NCI-H1092 treated with DMSO at 0.1 percent for 48 hours (cell line): ENCODE data around the gene SMCO1.
"Not testable (repeated sequence)": the region's sequence is repeated elsewhere in the genome, so short reads cannot be mapped to it uniquely, and the experiment has no call there.

Experiments
- DNase-seq: peaks from one replicate; lab custom pipeline; 2025; lab: John Stamatoyannopoulos, UW

Gene SMCO1

DNA sequence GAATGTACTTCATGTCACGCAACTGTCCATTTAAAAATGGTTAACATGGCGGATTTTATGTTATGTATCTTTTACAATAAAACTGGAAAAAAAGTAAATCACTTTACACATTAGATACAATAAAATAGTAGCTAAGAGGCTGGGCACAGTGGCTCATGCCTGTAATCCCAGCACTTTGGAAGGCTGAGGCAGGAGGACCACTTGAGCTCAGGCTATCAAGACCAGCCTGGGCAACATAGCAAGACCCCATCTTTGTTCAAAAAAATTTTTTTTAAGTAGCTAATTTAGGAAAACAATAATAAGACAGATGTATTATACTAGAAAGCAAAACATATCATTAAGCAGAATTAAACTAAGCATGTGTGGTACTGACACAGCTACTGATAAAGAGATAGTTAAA is 23.1 kb downstream of the SMCO1 start:
- DNase-seq, result no peak

DNA sequence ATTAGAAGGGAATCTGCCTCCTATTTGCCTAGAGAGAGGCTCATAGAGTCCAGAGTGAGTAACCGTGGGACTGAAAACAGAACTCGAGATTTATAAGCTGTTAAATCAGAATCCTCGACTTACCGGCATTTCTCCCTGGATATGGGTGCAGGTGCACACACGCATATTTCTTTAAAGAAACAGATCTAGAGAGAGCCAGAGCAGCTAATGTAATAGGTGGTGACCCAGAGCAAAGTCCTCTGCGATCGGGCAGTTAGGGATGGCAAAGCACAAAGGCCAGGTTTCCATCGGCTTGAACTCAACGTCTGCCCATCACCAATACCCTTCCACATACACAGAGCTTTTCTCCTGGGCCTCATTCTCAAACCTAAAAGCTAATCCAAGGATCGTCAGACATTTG is 25.4 kb downstream of the SMCO1 start:
- no peak for DNase-seq

DNA sequence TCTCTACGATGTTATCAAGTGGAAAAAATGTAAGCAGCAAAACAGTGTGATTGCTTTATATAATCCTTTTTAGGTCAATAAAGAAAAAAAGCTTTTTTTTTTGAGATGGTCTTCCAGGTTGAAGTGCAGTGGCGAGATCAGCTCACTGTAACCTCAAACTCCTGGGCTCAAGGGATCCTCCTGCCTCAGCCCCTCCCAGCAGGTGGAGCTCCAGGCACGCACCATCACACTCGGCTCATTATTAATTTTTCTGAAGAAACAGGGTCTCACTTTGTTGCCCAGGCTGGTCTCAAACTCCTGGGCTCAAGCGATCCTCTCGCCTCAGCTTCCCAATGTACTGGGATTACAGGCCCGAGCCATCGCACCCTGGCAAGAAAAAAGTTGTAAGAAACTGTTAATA is 28.9 kb downstream of the SMCO1 start:
- no peak for DNase-seq

GRCh38 chr3:196477678-196478077 is 37.5 kb downstream of the SMCO1 start:
- DNase-seq, result no peak

DNA sequence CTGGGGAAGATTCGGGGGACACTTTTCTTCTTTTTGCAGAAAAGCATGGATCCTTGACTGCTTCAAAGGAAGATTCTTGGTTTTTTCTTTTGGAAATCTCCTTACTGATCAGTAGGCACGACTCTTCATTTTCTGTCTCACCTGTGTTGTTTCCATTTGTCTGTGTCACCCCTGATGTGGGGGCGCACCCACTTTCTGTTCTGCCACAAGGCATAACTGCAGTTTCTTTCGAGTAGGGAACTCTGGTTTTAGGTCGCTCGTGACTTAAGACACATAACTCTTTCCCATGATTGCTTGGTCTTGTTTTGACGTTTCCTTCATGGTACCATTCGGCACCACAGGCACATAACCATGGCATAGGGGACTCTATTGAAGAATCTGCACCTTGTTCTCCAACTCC is 42.9 kb downstream of the SMCO1 start:
- DNase-seq, result no peak

DNA sequence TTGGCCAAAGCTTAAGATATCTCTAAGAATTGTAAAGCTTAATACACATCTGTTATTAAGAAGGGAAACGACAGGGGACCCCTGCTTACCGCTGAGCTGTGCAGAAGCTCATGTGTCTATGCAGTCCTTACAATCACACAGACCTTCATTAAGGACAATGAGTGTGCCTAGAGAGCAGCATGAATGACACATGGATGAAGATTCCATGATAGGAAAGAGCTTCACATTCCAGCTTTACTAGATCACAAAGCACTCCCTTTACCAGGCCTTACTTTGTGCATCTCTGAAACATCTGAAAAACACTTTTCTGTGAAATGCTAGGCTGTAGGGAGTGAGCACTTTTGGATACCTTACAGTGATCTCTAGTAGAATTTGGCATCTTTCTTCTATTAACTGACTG is 43.6 kb downstream of the SMCO1 start:
- DNase-seq, result no peak

- DNase-seq, result not testable (repeated sequence)
Measured at GRCh38 chr3:196470182-196470581, 45.0 kb downstream of the SMCO1 start.

DNA sequence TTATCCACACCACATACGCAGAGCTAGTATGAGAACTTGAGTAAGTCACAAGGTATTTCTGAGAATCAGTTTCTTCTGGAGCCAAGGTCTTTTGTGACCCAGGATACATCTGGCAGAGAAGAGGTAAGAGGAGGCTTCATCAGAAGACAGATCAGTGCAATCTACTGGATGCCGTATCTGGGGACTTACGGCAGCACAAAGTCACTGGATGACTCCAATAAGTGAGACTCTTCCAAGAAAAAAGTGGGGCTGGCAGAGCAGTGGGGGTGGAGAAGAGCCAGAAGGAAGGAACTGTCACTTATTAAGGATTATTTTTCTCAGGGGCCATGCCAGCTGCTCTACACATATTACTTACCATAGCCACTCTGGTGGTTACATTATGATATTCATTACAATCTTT is 51.3 kb downstream of the SMCO1 start:
- DNase-seq, result no peak

- no peak for DNase-seq
Measured at GRCh38 chr3:196463478-196463756, 51.7 kb downstream of the SMCO1 start.

- DNase-seq, result not testable (repeated sequence)
Measured at GRCh38 chr3:196462680-196463477, 52.3 kb downstream of the SMCO1 start.

GRCh38 chr3:196458063-196458462 is 57.1 kb downstream of the SMCO1 start:
- DNase-seq, result no peak

GRCh38 chr3:196457470-196457869 is 57.7 kb downstream of the SMCO1 start:
- not testable (repeated sequence) for DNase-seq
